ENCODE data around the gene TMEM88. TPM values are rescaled to one million over a fixed set of nuclear protein-coding genes. Genes with fewer than 3 reads are reported as not detected.

The TMEM88 gene
- total RNA-seq, 1 donor from 2014 or later, result 5.8 TPM

GRCh38 chr17:7843536-7844291, 11.2 kb upstream of the TMEM88 start:
- peak; percentile 85 for DNase-seq (ENCODE audit: low spot score)

GRCh38 chr17:7844292-7845154, 10.3 kb upstream of the TMEM88 start:
- DNase-seq (ENCODE audit: low spot score), result peak; percentile 93

GRCh38 chr17:7845359-7846062, 9.4 kb upstream of the TMEM88 start:
- no peak for DNase-seq (ENCODE audit: low spot score)

- DNase-seq (ENCODE audit: low spot score), result no peak
These were observed 8.7 kb upstream of the TMEM88 start for GRCh38 chr17:7846063-7846735.

GRCh38 chr17:7846765-7847661, 7.9 kb upstream of the TMEM88 start:
- no peak for DNase-seq (ENCODE audit: low spot score)

GRCh38 chr17:7848131-7848579, 6.7 kb upstream of the TMEM88 start:
- no peak for DNase-seq (ENCODE audit: low spot score)

- DNase-seq (ENCODE audit: low spot score), result no peak
These were observed 6.1 kb upstream of the TMEM88 start for GRCh38 chr17:7848739-7849129.

GRCh38 chr17:7849130-7849750, 5.6 kb upstream of the TMEM88 start:
- no peak for DNase-seq (ENCODE audit: low spot score)

GRCh38 chr17:7849751-7850504, 4.9 kb upstream of the TMEM88 start:
- no peak for DNase-seq (ENCODE audit: low spot score)

- DNase-seq (ENCODE audit: low spot score), result no peak
These were observed 4.0 kb upstream of the TMEM88 start for GRCh38 chr17:7850701-7851437.

GRCh38 chr17:7851438-7852261, 3.2 kb upstream of the TMEM88 start:
- DNase-seq (ENCODE audit: low spot score), result peak; percentile 92

GRCh38 chr17:7852262-7852670, 2.6 kb upstream of the TMEM88 start:
- DNase-seq (ENCODE audit: low spot score), result no peak

- no peak for DNase-seq (ENCODE audit: low spot score)
These were observed 1.8 kb upstream of the TMEM88 start for GRCh38 chr17:7852919-7853690.

- no peak for DNase-seq (ENCODE audit: low spot score)
These were observed 1.2 kb upstream of the TMEM88 start for GRCh38 chr17:7853691-7854038.

GRCh38 chr17:7854078-7854777, 638 bp upstream of the TMEM88 start:
- DNase-seq (ENCODE audit: low spot score), result no peak

- DNase-seq (ENCODE audit: low spot score), result no peak
These were observed 769 bp downstream of the TMEM88 start for GRCh38 chr17:7855660-7856010.

Data from mucosa of gallbladder (tissue), 1 donor.